ENCODE results near the gene LZTFL1.

DNA sequence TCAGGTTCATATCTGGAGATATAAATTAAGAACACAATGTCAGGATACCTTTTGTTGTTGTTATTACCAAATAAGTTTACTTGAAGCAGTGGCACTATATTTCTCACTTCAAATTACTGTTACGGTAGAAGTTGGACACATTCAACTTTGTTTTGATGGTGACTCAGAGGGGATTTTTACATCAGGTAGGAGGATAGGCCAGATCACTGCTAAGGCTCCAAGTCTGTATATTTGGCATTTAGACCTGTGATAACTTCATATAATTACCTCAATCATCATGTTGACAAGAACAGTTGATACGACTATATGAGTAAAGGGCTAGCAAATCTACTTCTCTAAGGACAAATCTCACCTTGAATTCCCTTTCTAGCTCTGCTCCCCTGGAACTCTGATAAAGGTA, 15.6 kb downstream of the LZTFL1 start:
- TF ChIP-seq, protein P1, sequence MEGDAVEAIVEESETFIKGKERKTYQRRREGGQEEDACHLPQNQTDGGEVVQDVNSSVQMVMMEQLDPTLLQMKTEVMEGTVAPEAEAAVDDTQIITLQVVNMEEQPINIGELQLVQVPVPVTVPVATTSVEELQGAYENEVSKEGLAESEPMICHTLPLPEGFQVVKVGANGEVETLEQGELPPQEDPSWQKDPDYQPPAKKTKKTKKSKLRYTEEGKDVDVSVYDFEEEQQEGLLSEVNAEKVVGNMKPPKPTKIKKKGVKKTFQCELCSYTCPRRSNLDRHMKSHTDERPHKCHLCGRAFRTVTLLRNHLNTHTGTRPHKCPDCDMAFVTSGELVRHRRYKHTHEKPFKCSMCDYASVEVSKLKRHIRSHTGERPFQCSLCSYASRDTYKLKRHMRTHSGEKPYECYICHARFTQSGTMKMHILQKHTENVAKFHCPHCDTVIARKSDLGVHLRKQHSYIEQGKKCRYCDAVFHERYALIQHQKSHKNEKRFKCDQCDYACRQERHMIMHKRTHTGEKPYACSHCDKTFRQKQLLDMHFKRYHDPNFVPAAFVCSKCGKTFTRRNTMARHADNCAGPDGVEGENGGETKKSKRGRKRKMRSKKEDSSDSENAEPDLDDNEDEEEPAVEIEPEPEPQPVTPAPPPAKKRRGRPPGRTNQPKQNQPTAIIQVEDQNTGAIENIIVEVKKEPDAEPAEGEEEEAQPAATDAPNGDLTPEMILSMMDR (IDR thresholded peaks at IDR 0.05) = no peak
- TF ChIP-seq POLR2A (IDR thresholded peaks at IDR 0.05) = no peak
